Astrocyte of the cerebellum (primary cell): ENCODE measurements around the gene WDSUB1.

Source experiments
- DNase-seq: peaks from one replicate; pipeline ENCODE4 v3.0.0-alpha.2; 2011; ENCODE audit warnings: low read depth
- H3K4me3 ChIP-seq: 2 replicates; pipeline ENCODE4 v1.5.1; 2011; ENCODE audit warnings: mild to moderate bottlenecking, low read depth, low read length, moderate library complexity
- CTCF ChIP-seq: IDR thresholded peaks from 2 replicates; pipeline ENCODE4 v1.5.1; 2012; ENCODE audit warnings: low read length, low read depth, moderate library complexity, mild to moderate bottlenecking; ENCODE audit errors: missing control alignments
- in situ Hi-C: cut with HindIII; loops from 2 replicates; pipeline ENCODE4 v1.10.0; 2017; ENCODE audit warnings: low sequenced_read_pairs

The WDSUB1 gene

GRCh38 chr2:159224061-159224813 is 62.3 kb downstream of the WDSUB1 start:
- H3K4me3 ChIP-seq = no peak overlapping the region
- DNase-seq = no peak
- TF ChIP-seq CTCF = no peak
- in situ Hi-C loops = no loop called here

DNA sequence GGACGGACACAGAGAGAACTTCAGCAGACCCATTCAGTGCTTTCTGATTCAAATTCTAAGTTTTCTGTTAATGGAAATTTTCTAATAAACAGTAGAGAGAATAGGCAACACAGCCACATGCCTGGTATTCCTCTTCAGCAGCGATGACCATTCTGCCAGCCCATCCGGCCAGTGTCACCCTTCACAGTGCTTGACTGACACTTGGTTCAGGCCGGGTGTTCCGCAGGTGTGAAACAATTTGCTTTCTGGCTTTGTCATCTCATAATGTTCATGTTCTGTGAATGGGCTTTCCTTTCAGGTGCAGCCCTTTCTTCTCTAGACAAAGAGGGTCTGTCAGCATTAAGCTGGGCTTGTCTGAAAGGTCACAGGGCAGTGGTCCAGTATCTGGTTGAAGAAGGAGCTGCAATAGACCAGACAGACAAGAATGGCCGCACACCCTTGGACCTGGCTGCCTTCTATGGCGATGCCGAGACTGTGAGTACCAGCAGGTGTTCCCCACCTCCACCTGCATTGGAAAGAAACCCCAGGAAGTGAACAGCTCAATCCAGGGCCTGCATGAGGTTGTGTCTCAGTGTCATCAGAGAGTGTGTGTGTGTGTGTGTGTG is 67.0 kb downstream of the WDSUB1 start:
- DNase-seq = no peak
- no peak overlapping the region for H3K4me3 ChIP-seq
- TF ChIP-seq CTCF = no peak
- in situ Hi-C loops = no loop called here

- no peak overlapping the region for H3K4me3 ChIP-seq
- in situ Hi-C loops = no loop called here
- no peak for TF ChIP-seq CTCF
- DNase-seq = no peak
Measured at GRCh38 chr2:159218389-159218788, 68.1 kb downstream of the WDSUB1 start.

DNA sequence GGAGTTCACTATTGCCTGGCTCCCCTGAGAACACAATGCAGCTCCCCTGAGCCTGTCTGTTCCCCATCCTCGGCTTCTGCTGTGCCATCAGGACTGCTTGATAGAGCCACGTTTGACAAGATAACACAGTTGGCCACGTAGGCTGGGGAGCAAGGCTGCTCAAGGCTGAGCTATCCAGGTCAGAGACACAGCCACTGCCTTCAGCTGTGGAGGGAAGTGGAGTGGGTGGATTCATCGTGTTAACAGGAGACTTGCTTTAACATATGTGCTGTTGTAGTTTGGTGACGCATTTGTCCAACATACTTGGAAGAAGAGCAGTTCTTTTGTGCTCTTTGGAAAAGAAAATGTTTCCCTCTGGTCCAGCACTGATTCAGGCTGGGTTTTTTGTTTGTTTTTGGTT is 68.8 kb downstream of the WDSUB1 start:
- no peak for TF ChIP-seq CTCF
- no peak for DNase-seq
- in situ Hi-C loops = no loop called here
- H3K4me3 ChIP-seq = no peak overlapping the region

- in situ Hi-C loops = no loop called here
Measured at GRCh38 chr2:159215116-159215515, 71.4 kb downstream of the WDSUB1 start.

DNA sequence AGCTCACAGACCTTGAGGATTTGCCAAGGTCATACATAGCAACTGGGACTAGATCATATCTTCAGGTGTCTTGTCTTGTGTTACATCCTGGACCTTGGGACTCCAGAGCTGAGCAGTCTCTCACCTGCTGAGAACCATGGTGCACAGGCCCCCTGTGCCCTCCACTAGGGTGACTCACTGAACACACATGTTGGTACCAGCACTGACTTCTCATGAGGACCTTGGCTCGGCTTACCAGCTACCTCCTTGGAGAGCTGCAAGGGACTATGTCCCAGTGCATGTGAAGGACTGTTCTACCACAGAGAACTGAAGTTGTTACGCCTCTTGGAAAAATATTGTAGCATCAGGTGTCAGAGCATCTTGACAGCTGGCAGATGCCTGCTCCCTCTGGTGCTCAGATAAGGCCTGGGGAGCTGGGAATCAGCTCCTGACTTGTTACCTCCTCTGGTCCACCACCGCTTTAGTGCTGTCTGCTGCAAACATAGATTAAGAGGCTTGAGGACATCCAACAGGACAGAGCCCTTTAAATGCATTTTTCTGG is 72.1 kb downstream of the WDSUB1 start:
- no peak for DNase-seq
- H3K4me3 ChIP-seq = no peak overlapping the region
- in situ Hi-C loops = no loop called here
- no peak for TF ChIP-seq CTCF

More at GRCh38 chr2:159215116-159215515, 71.4 kb downstream of the WDSUB1 start:
- no peak for DNase-seq
- no peak for TF ChIP-seq CTCF
- H3K4me3 ChIP-seq = no peak overlapping the region
